Measurements from ENCODE around the gene GPR17.

Gene GPR17

DNA sequence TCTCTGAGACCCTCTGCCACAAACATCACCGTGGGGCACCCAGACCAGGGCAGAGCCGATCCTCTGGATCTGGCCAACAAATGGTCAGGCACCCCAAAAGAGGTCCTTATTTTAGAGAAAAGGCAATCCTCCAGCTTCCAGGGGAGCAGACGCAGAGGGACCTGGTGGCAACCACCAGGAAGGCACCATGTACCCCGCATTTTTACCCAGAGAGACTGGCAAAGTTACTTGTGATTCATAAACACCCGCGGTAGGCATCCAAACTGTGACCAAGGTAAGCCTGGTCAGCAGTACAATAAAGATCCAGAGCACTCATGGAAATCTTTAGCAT lies 18.9 kb downstream of the GPR17 start:
- no peak overlapping the region for H3K4me3 ChIP-seq (ENCODE audit: low read depth, low read length)
- DNase-seq (ENCODE audit: low read depth, low spot score), result no peak
- CTCF ChIA-PET, result interaction anchor here (3.4 kb wide), 1 partner anchor 15 kb away, joined by 21 read pairs; no protein-coding TSS in a partner anchor
- POLR2A ChIA-PET, result interaction anchor here (0.9 kb wide), 1 partner anchor 138 kb away, joined by 3 read pairs; no protein-coding TSS in a partner anchor
- TF ChIP-seq, protein P1, sequence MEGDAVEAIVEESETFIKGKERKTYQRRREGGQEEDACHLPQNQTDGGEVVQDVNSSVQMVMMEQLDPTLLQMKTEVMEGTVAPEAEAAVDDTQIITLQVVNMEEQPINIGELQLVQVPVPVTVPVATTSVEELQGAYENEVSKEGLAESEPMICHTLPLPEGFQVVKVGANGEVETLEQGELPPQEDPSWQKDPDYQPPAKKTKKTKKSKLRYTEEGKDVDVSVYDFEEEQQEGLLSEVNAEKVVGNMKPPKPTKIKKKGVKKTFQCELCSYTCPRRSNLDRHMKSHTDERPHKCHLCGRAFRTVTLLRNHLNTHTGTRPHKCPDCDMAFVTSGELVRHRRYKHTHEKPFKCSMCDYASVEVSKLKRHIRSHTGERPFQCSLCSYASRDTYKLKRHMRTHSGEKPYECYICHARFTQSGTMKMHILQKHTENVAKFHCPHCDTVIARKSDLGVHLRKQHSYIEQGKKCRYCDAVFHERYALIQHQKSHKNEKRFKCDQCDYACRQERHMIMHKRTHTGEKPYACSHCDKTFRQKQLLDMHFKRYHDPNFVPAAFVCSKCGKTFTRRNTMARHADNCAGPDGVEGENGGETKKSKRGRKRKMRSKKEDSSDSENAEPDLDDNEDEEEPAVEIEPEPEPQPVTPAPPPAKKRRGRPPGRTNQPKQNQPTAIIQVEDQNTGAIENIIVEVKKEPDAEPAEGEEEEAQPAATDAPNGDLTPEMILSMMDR (IDR thresholded peaks at IDR 0.05; ENCODE audit: insufficient read depth, low read length, missing control alignments), result no peak

DNA sequence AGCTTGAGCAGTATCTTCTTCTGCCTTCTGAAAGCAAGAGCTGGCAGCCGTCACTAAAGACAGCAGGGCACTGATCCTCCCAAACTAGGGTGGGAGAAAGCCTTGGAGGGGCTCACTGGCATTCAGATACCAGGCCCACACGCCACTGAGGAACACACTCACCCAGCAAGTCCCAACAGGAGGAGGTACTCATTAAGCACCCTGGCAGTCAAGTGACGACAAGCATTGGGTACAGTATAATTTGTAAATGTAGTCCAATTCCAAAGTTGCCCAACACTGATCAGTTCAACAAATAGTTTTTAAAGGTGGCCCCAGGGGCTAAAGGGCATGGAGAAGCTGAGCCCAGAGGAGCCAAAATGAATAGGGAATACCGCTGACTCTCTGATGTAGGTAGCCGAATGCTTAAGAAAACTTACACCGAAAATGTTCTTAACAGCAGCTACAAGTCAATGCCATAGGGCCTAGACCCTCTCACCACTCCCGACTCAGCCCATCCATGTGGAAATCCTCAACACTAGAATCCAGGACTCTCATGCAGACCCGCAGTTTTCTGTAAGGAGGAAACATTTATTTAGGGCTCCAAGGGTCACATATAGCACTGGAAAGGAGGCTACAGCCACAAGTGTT lies 19.4 kb downstream of the GPR17 start:
- TF ChIP-seq, protein P1 (IDR thresholded peaks at IDR 0.05; ENCODE audit: insufficient read depth, low read length, missing control alignments), result no peak
- POLR2A ChIA-PET, result no interaction called here
- CTCF ChIA-PET, result interaction anchor here (1.4 to 3.4 kb wide), 2 partner anchors 15 kb away, joined by 4 to 21 read pairs; no protein-coding TSS in a partner anchor
- H3K4me3 ChIP-seq (ENCODE audit: low read depth, low read length), result no peak overlapping the region
- DNase-seq (ENCODE audit: low read depth, low spot score), result no peak

DNA sequence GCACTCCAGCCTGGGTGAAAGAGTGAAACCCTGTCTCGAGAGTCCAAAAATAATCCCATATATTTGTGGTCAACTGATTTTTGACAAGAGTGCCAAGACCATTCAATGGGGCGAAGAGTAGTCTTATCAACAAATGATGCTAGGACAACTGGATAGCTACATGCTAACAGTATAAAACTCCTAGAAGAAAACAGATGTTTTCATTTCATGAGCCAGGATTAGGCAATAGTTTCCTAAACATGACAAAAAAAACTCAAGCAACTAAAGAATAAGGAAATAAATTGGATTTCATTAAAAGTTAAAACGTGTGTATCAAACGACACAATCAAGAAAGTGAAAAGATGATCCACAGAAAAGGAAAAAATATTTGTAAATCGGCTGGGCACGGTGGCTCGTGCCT lies 23.1 kb downstream of the GPR17 start:
- DNase-seq (ENCODE audit: low read depth, low spot score), result no peak
- CTCF ChIA-PET, result no interaction called here
- H3K4me3 ChIP-seq (ENCODE audit: low read depth, low read length), result no peak overlapping the region
- POLR2A ChIA-PET, result no interaction called here
- TF ChIP-seq, protein P1 (IDR thresholded peaks at IDR 0.05; ENCODE audit: insufficient read depth, low read length, missing control alignments), result no peak

DNA sequence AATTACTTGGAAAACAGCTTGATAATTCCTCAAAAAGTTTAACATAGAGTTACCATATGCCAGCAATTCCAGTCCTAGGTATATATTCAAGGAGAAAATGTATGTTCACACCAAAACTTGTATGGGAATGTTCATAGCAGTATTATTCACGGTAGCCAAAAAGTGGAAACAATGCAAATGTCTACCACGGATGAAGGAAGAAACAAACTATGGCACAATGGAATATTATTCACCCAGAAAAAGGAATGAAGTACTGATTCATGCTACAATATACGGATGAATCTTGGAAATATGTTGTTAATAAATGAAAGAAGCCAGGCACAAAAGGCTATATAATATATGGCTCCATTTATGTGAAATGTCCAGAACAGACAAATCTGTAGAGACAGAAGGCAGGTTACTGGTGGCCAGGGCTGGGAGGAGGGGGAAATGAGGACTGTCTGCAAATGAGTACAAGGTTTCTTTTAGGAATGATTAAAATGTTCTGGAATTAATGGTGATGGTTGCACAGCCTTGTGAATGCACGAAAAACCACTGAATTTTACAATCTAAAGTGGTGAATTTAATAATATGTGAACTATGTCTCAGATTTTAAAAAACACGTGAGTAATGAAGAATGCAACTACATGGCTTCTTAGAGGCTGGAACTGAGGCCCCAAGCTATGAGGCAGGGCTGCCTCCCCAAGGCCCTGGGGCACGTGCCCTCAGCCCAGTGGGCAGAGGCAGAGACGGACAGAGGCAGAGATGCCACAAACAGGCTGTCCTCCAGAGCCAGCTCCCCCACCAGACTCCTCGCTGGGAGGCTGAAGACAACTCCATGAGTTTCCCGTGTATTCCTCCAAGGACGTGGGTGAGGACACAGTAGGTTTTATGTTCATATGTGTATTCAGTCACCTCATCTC lies 24.4 kb downstream of the GPR17 start:
- POLR2A ChIA-PET, result no interaction called here
- TF ChIP-seq, protein P1 (IDR thresholded peaks at IDR 0.05; ENCODE audit: insufficient read depth, low read length, missing control alignments), result no peak
- peak; percentile 0 for DNase-seq (ENCODE audit: low read depth, low spot score)
- no peak overlapping the region for H3K4me3 ChIP-seq (ENCODE audit: low read depth, low read length)
- CTCF ChIA-PET, result interaction anchor here (0.6 kb wide), 1 partner anchor 15 kb away, joined by 3 read pairs; no protein-coding TSS in a partner anchor

DNA sequence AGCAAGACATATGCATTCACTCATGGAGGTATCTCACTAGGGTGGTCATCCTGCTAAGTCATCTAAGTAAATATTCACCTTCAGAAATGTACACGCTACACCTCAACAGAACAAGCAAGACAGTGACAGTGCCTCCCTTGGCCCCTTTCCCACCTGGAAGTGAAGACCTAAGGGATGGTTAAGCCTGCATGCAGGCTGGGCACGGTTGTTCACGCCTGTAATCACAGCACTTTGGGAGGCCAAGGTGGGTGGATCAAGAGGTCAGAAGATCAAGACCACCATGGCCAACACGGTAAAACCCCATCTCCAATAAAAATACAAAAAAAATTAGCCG lies 25.0 kb downstream of the GPR17 start:
- no peak overlapping the region for H3K4me3 ChIP-seq (ENCODE audit: low read depth, low read length)
- DNase-seq (ENCODE audit: low read depth, low spot score), result no peak
- TF ChIP-seq, protein P1 (IDR thresholded peaks at IDR 0.05; ENCODE audit: insufficient read depth, low read length, missing control alignments), result no peak
- ChIA-PET CTCF (no interaction called here), POLR2A (interaction anchor here (1.5 kb wide), 1 partner anchor 31 kb away, joined by 4 read pairs; the partner anchor contains the start of gene SFT2D3)

Data from AG04449 (cell line).